Measurements from ENCODE around the gene FBXO2. TPM values are rescaled to one million over a fixed set of nuclear protein-coding genes. Genes with fewer than 3 reads are reported as not detected.

Gene FBXO2
- polyA plus RNA-seq, 1 donor (not counting 4 experiments of a cell fraction or from before 2014, with no cell fraction given): 42.2 TPM

DNA sequence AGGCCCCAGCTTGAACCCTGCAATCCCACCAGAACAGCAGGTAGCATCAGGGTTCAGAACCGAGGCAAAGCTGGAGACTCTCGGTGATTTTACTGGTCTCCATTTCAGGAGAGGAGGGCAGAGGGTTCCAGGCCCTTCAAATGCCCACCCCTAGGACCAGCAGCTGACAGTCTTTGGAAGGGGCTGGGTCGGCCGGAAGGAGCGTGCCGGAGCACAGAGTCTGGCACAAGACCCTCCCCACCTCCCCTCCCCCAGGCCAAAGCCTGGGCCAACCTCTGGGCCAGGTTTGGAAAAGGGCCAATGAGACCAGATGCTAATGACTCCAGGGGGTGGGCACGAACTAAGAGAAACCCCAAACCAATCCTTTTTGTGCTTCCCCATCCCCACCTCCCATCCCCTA is 6.9 kb downstream of the FBXO2 start:
- Histone ChIP-seq H3K4me1 (ENCODE audit: control insufficient read depth, extremely low read depth, insufficient read depth, low read length) (peaks cover 4% of the 10 kb centered on the region), H3K4me3 (ENCODE audit: control insufficient read depth in 2 of 3, extremely low read depth in 1 of 3, insufficient read depth in 2 of 3, low read depth in 1 of 3, low read length in 3 of 3) (no peak overlapping the region), H3K79me2 (ENCODE audit: control insufficient read depth, insufficient read depth, low read length) (no peaks in the 10 kb centered on the region), H3K36me3 (ENCODE audit: control insufficient read depth in 2 of 2, extremely low read depth in 1 of 2, insufficient read depth in 2 of 2, low read length in 2 of 2) (peaks cover 0 to 5% of the 10 kb centered on the region in 2 experiments), H3K27me3 (ENCODE audit: control insufficient read depth, extremely low read depth, insufficient read depth, low read length) (no peaks in the 10 kb centered on the region), H3K4me2 (ENCODE audit: control insufficient read depth, extremely low read depth, insufficient read depth, low read depth, low read length) (no peak overlapping the region), H3K9me3 (ENCODE audit: control insufficient read depth, low read depth, low read length) (no peaks in the 10 kb centered on the region), H3K27ac (ENCODE audit: control insufficient read depth, insufficient read depth, low read length) (no peak overlapping the region), H4K20me1 (ENCODE audit: control insufficient read depth, extremely low read depth, insufficient read depth, low read length) (no peaks in the 10 kb centered on the region), H3K9ac (ENCODE audit: control insufficient read depth, extremely low read depth, insufficient read depth, low read length) (no peak overlapping the region), H3K9me1 (ENCODE audit: control insufficient read depth, extremely low read depth, insufficient read depth, low read length) (no peaks in the 10 kb centered on the region), H2AFZ (ENCODE audit: control insufficient read depth, low read length) (no peak overlapping the region)
- dilution Hi-C loops (cut with MboI; ENCODE audit: extremely low pct_ligation_motif_present, low sequenced_read_pairs): no loop called here
- FAIRE-seq: no peak
- TF ChIP-seq, protein P1, sequence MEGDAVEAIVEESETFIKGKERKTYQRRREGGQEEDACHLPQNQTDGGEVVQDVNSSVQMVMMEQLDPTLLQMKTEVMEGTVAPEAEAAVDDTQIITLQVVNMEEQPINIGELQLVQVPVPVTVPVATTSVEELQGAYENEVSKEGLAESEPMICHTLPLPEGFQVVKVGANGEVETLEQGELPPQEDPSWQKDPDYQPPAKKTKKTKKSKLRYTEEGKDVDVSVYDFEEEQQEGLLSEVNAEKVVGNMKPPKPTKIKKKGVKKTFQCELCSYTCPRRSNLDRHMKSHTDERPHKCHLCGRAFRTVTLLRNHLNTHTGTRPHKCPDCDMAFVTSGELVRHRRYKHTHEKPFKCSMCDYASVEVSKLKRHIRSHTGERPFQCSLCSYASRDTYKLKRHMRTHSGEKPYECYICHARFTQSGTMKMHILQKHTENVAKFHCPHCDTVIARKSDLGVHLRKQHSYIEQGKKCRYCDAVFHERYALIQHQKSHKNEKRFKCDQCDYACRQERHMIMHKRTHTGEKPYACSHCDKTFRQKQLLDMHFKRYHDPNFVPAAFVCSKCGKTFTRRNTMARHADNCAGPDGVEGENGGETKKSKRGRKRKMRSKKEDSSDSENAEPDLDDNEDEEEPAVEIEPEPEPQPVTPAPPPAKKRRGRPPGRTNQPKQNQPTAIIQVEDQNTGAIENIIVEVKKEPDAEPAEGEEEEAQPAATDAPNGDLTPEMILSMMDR (optimal IDR thresholded peaks at IDR 0.05 in 1 of 3, IDR thresholded peaks at IDR 0.05 in 1 of 3, conservative IDR thresholded peaks at IDR 0.05 in 1 of 3; ENCODE audit: extremely low read depth in 1 of 3, insufficient read depth in 2 of 3, low read length in 3 of 3): no peak
- DNase-seq (ENCODE audit: low read depth, low spot score): no peak

DNA sequence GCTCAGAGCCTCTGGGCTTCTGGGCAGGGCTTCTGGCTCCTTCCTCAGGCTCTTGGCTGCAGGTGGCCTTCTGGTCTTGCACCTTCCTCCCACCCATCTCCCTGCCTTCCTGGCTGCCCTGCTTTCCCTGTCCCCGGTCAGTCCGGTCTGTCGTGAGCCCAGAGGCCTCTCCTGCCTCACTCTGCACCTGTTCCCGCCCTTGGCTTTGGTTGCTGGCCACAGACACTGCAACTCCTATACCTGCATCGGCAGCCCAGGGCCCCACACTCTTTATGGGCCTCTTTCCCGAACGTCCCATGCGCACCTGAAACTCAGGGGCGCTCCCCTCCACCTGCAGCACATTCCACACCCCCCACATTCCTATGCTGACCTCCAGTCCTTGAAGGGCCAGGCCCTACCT is 7.9 kb downstream of the FBXO2 start:
- Histone ChIP-seq H3K27ac (ENCODE audit: control insufficient read depth, insufficient read depth, low read length) (no peak overlapping the region), H3K36me3 (ENCODE audit: control insufficient read depth in 2 of 2, extremely low read depth in 1 of 2, insufficient read depth in 2 of 2, low read length in 2 of 2) (peaks cover 0 to 5% of the 10 kb centered on the region in 2 experiments), H2AFZ (ENCODE audit: control insufficient read depth, low read length) (no peak overlapping the region), H3K79me2 (ENCODE audit: control insufficient read depth, insufficient read depth, low read length) (no peaks in the 10 kb centered on the region), H4K20me1 (ENCODE audit: control insufficient read depth, extremely low read depth, insufficient read depth, low read length) (no peaks in the 10 kb centered on the region), H3K9me1 (ENCODE audit: control insufficient read depth, extremely low read depth, insufficient read depth, low read length) (no peaks in the 10 kb centered on the region), H3K4me1 (ENCODE audit: control insufficient read depth, extremely low read depth, insufficient read depth, low read length) (peaks cover 4% of the 10 kb centered on the region), H3K4me2 (ENCODE audit: control insufficient read depth, extremely low read depth, insufficient read depth, low read depth, low read length) (no peak overlapping the region), H3K9me3 (ENCODE audit: control insufficient read depth, low read depth, low read length) (no peaks in the 10 kb centered on the region), H3K4me3 (ENCODE audit: control insufficient read depth in 2 of 3, extremely low read depth in 1 of 3, insufficient read depth in 2 of 3, low read depth in 1 of 3, low read length in 3 of 3) (no peak overlapping the region), H3K9ac (ENCODE audit: control insufficient read depth, extremely low read depth, insufficient read depth, low read length) (no peak overlapping the region), H3K27me3 (ENCODE audit: control insufficient read depth, extremely low read depth, insufficient read depth, low read length) (no peaks in the 10 kb centered on the region)
- TF ChIP-seq, protein P1 (optimal IDR thresholded peaks at IDR 0.05 in 1 of 3, IDR thresholded peaks at IDR 0.05 in 1 of 3, conservative IDR thresholded peaks at IDR 0.05 in 1 of 3; ENCODE audit: extremely low read depth in 1 of 3, insufficient read depth in 2 of 3, low read length in 3 of 3): no peak
- TF ChIP-seq EZH2 (IDR thresholded peaks at IDR 0.05; ENCODE audit: low read length): no peak
- dilution Hi-C loops (cut with MboI; ENCODE audit: extremely low pct_ligation_motif_present, low sequenced_read_pairs): no loop called here
- DNase-seq (ENCODE audit: low read depth, low spot score) (no peak), FAIRE-seq (no peak)

Measured in keratinocyte (primary cell).